Fibroblast of skin of abdomen (primary cell): Measurements from ENCODE around the gene KCNK18.

Experiments
- DNase-seq: peaks from one replicate; pipeline ENCODE4 v3.0.0-alpha.2; 2013

Gene KCNK18

DNA sequence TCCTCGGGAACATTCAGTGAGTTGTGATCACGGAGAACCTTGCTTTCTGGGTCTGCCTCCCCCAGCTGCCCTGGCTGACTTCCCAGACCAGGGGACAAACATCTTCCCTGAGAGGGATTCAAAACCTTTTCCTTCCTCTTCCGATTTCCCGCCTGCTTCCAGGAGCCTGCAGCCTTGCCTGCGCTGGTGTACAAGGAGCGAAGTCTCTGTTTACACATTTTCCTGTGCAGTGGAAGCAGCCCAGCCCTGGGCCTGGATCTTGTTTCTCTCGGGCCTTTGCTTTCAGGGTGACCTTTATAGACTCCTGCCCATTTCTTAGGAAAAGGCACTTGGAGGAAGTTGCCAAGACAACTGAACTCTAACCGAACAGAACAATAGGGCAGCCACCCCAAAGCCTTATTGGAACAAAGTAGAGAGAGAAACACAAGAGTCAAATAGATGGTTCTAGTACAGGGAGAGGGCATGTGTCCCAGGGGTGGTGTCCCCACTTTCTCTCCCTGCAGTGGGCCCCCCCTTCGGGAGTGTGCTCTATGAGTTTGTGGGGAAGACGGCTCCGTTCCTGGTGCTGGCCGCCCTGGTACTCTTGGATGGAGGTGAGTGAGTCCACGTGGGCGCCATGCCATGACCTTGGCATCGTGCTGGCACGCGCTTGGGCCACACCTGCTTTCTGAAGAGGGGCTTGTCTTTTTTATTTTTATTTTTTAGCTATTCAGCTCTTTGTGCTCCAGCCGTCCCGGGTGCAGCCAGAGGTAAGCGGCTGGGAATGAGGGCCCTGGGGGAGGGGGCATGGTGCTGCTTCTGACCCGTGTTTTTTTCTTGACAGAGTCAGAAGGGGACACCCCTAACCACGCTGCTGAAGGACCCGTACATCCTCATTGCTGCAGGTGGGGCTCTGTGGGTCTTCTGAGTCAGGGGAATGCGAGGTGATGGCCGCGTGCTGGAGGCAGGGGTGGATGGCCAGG lies 57.8 kb downstream of the KCNK18 start:
- DNase-seq, result no peak

DNA sequence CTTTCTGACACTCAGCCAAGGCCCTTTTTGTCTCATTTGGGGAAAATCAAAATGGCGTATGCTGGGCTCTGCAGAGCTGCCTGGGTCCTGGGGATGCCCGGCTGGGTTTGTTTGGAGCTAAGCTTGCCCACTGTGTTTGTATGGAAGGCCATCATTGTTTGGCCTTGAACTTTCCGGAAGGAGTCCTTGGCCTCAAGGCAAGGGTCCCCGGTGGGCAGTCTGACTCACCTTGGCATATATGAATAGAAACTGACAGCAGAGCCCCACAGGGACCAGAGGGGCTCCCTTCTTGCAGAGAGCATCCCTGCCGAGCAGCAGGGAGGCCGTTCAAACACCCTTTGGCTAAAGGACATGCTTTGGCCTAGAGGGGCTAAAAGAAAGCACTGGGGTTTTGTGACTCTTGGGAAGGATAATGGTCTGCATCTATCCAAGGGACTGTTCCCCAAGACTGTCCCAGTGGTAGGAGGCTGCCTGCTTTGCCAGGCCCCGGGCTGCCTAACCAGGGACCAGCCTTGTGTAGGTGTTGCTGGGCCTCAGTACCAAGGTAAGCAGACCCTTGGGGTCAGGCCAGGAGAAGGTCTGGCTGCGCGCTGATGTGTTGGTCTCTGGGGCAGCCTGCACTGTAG lies 58.7 kb downstream of the KCNK18 start:
- DNase-seq, result no peak

DNA sequence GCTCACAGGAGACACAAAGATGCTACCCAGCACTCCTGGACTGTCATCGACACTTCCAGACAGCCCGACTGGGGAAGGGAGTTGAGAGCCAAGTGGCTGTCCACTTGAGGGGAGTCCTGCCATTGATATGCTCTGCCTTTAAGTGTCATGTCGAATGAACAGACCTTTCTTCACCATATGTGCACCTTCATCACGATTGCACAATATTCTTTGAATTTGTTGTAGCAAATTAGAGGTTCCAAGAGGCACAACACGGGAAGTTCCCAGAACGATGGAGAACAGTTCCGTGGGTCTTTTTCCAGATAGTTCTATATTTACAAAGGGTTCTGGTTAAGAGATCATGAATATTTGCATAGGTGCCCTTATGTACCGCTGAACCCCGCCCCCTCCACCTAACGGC lies 59.6 kb downstream of the KCNK18 start:
- DNase-seq, result no peak

DNA sequence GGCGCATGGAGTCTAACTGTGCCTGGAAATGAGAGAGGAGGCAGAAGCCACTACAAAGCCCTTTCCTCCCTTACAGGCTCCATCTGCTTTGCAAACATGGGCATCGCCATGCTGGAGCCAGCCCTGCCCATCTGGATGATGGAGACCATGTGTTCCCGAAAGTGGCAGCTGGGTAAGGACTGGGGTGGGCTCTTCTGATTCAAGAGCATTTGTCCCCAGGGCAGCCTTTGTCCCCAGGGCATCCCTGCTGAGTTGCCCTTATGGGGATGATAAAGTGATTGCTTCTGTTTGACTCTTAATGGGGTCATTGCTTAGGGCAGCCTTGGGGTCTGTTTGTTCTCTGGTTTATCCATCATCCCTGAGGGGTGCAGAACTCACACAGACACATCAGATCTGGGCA lies 60.4 kb downstream of the KCNK18 start:
- DNase-seq, result no peak

DNA sequence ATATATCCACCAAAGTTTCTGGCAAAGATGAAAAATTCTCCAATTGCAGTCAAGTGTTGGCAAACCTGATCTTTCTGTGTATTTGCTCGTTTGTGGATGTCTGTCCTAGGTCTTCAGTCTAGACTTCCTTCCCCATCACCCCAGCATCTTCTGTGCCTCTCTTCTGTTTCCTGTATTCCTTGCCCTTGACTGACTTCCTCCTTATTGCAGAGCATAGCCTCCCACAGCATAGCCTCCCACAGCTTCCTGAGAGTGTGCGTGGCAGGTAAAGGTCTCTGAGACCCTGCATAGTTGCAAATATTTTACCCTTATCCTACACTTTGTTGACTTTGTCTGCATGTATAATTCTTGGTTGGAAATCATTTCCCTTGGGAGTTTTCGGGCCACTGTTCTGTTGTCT lies 62.0 kb downstream of the KCNK18 start:
- no peak for DNase-seq
